HG02981 (cell line): Measurements from ENCODE around the gene NOX4.
"Not testable (repeated sequence)": the region's sequence is repeated elsewhere in the genome, so short reads cannot be mapped to it uniquely, and the experiment has no call there.

Experiments used
- ATAC-seq: cut with Tn5 transposase; IDR thresholded peaks from one replicate; pipeline ENCODE4 v1.9.1; 2021; ENCODE audit warnings: mild to moderate bottlenecking, moderate library complexity; ENCODE audit not compliant: unreplicated experiment

The NOX4 gene

DNA sequence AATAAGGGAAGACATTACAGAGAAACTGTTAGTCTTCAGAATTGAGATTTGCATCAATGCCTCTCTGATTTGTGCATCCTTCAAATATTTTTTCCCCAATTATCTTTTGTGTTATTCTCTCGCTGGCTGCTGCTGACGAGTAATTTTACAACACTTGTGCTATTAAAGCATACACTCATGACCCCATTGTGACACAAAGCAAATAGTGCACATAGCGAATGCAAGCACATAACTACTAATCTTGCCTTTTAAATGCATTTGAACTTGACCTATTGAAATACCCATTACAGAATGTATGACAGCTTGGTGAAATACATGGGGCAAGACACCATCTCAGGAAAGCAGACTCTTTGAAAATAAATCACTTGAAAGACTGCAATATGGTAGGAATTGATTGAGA is 180.6 kb downstream of the NOX4 start:
- not testable (repeated sequence) for ATAC-seq

GRCh38 chr11:89309321-89309985 is 181.7 kb downstream of the NOX4 start:
- ATAC-seq: not testable (repeated sequence)

GRCh38 chr11:89308272-89308671 is 182.9 kb downstream of the NOX4 start:
- not testable (repeated sequence) for ATAC-seq

GRCh38 chr11:89303029-89303428 is 188.1 kb downstream of the NOX4 start:
- not testable (repeated sequence) for ATAC-seq

- not testable (repeated sequence) for ATAC-seq
Measured at GRCh38 chr11:89295023-89295422, 196.2 kb downstream of the NOX4 start.

DNA sequence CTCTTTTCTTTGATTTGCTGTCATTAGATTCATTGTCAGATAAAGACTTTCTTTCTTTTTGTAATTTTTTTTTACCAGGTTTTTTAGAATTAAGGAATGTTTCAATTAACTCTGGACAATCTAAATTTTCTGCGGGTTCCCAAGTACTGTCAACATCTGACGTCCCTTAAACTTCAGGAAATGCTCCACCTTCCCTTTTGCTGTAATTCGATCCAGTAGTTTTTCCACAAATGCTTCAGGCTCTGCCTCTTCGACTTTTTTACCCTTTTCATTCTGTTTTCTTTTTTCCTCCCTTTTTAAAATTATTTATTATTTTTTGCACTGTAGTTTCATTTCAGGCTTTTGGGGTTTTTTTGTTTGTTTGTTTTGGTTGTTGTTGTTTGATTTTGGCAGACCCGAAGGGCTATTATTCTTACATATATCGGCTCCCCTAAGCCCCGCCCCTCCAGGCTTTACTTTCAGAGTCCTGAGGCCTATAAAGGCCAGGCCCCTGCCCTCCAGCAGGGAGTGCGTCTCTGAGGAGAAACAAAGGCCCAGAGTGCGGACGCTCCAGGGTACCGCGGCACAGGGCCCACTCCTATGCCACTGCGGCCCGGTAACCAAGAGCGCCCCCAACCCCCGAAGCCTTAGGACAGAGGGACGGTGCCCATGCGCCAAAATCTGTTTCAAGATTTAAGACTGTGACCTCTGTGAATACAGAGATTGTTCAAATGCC is 197.1 kb downstream of the NOX4 start:
- no peak for ATAC-seq

DNA sequence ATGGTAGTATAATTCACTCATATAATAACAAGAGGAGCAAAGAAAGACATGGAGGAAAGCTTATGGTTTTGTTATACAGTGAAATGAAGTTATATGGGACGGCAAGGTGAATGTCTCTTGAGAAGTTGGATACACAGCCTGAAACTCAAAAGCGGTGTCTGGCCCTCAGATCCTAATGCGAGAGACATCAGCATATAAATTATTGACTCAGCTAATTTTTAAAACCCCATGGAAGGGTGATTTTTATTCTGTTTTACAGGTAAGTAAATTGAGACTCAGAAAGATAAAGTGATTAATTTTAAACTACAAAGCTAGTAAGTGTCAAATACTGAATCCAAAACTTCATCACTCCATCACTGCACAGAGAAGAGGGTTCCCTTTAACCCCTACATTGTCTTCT is 203.2 kb downstream of the NOX4 start:
- ATAC-seq: not testable (repeated sequence)

DNA sequence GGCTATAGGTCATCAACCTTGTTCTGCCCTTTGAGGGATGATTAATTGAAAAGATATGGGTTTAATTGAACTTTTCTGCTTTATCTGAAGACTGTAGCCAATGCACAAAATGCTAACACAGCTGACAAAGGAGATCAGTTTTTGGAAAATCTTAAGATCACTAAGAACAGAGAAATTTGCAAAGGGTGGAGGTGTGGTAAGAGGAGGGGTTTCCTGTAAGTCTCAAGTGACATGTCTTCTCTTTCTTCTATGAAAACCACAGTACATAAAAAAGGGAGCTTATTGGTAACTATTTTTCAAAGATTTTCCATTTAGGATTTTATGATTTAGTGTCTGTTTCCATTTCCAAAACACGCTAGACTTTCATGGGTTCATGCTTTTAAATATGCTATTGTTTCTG is 204.6 kb downstream of the NOX4 start:
- ATAC-seq: not testable (repeated sequence)

GRCh38 chr11:89281032-89281677 is 210.0 kb downstream of the NOX4 start:
- not testable (repeated sequence) for ATAC-seq

DNA sequence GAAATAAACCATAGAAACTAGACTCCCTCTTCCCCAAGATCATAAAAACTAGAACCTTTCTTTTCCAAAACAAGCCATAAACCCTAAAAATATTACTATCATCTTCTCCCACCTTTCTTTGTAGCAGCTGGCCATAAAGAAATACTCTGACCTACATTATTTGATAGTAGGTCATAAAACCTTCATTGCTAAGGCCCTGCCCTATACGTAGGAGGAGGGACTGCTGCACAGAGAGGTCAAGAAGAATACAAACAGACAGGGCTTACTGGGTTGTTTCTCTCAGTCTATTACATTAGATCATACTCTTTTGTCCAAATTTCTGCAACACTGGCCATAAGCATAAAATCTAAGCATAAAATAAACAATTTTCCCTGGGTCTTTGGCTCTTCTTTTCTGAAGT is 212.0 kb downstream of the NOX4 start:
- no peak for ATAC-seq

DNA sequence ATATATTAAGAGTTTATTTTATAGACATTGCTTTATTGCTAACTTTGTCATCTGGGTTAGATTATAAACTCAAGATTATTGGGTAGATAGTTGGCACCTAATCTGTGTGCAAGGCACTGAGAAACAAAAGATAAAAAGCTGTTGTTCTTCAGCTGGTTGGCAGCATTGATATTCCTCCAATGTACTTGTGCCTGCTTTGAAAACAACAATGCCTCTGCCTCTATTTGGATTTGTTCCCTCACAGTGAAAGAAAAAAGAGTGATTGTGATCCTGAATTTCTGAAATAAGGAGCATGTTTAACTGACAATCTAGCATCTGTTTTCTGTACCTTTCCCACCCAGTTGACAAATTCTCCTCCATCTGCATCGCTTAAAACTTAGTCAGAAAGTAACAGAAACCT is 215.2 kb downstream of the NOX4 start:
- ATAC-seq: no peak
